ENCODE measurements around the gene GPRC5D.

DNA sequence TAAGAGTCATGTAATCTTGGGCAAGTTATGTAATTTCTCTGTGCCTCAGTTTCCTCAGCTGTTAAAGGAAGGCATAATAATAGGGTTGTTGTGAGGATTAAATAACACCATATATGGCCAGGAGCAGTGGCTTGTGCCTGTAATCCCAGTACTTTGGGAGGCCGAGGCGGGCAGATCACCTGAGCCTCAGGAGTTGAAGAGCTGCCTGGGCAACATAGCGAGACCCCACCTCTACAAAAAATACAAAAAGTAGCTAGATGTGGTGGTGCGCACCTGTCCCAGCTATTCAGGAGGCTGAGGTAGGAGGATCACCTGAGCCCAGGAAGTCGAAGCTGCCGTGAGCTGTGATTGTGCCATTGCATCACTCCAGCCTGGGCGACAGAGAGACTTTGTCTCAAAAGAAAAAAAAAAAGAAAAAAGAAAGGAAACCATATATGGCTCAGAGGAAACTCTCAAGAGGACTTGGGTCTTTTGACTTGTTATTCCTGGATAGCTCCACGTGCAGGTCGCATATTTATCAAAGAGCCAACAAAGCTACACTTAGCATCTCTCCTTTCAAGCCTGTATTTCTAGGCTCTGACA, 53.7 kb downstream of the GPRC5D start:
- TF ChIP-seq, protein P1, sequence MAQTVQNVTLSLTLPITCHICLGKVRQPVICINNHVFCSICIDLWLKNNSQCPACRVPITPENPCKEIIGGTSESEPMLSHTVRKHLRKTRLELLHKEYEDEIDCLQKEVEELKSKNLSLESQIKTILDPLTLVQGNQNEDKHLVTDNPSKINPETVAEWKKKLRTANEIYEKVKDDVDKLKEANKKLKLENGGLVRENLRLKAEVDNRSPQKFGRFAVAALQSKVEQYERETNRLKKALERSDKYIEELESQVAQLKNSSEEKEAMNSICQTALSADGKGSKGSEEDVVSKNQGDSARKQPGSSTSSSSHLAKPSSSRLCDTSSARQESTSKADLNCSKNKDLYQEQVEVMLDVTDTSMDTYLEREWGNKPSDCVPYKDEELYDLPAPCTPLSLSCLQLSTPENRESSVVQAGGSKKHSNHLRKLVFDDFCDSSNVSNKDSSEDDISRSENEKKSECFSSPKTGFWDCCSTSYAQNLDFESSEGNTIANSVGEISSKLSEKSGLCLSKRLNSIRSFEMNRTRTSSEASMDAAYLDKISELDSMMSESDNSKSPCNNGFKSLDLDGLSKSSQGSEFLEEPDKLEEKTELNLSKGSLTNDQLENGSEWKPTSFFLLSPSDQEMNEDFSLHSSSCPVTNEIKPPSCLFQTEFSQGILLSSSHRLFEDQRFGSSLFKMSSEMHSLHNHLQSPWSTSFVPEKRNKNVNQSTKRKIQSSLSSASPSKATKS (CRISPR knock-in tag; IDR thresholded peaks at IDR 0.05): no peak
- TF ChIP-seq LARP7 (IDR thresholded peaks at IDR 0.05) (no peak), POLR2A (conservative IDR thresholded peaks at IDR 0.05) (no peak), MXI1 (IDR thresholded peaks at IDR 0.05; ENCODE audit: low read depth, low read length) (no peak), TCF7L2 (IDR thresholded peaks at IDR 0.05; ENCODE audit: low read depth, low read length) (no peak), EP300 (IDR thresholded peaks at IDR 0.05; ENCODE audit: low read length) (no peak), NFRKB (IDR thresholded peaks at IDR 0.05; ENCODE audit: low read depth) (no peak), ZNF140 (CRISPR knock-in tag; IDR thresholded peaks at IDR 0.05) (no peak), CEBPB (tag; IDR thresholded peaks at IDR 0.05) (no peak), ZNF316 (IDR thresholded peaks at IDR 0.05) (no peak), FOXJ3 (CRISPR knock-in tag; IDR thresholded peaks at IDR 0.05) (no peak)
- TF ChIP-seq, protein P2, sequence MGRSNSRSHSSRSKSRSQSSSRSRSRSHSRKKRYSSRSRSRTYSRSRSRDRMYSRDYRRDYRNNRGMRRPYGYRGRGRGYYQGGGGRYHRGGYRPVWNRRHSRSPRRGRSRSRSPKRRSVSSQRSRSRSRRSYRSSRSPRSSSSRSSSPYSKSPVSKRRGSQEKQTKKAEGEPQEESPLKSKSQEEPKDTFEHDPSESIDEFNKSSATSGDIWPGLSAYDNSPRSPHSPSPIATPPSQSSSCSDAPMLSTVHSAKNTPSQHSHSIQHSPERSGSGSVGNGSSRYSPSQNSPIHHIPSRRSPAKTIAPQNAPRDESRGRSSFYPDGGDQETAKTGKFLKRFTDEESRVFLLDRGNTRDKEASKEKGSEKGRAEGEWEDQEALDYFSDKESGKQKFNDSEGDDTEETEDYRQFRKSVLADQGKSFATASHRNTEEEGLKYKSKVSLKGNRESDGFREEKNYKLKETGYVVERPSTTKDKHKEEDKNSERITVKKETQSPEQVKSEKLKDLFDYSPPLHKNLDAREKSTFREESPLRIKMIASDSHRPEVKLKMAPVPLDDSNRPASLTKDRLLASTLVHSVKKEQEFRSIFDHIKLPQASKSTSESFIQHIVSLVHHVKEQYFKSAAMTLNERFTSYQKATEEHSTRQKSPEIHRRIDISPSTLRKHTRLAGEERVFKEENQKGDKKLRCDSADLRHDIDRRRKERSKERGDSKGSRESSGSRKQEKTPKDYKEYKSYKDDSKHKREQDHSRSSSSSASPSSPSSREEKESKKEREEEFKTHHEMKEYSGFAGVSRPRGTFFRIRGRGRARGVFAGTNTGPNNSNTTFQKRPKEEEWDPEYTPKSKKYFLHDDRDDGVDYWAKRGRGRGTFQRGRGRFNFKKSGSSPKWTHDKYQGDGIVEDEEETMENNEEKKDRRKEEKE (IDR thresholded peaks at IDR 0.05; ENCODE audit: borderline replicate concordance in 1 of 2, control insufficient read depth in 1 of 2, low read depth in 2 of 2, low read length in 1 of 2): no peak
- TF ChIP-seq, protein P3, sequence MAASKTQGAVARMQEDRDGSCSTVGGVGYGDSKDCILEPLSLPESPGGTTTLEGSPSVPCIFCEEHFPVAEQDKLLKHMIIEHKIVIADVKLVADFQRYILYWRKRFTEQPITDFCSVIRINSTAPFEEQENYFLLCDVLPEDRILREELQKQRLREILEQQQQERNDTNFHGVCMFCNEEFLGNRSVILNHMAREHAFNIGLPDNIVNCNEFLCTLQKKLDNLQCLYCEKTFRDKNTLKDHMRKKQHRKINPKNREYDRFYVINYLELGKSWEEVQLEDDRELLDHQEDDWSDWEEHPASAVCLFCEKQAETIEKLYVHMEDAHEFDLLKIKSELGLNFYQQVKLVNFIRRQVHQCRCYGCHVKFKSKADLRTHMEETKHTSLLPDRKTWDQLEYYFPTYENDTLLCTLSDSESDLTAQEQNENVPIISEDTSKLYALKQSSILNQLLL (CRISPR knock-in tag; IDR thresholded peaks at IDR 0.05; ENCODE audit: borderline replicate concordance): no peak
- TF ChIP-seq, protein P4, sequence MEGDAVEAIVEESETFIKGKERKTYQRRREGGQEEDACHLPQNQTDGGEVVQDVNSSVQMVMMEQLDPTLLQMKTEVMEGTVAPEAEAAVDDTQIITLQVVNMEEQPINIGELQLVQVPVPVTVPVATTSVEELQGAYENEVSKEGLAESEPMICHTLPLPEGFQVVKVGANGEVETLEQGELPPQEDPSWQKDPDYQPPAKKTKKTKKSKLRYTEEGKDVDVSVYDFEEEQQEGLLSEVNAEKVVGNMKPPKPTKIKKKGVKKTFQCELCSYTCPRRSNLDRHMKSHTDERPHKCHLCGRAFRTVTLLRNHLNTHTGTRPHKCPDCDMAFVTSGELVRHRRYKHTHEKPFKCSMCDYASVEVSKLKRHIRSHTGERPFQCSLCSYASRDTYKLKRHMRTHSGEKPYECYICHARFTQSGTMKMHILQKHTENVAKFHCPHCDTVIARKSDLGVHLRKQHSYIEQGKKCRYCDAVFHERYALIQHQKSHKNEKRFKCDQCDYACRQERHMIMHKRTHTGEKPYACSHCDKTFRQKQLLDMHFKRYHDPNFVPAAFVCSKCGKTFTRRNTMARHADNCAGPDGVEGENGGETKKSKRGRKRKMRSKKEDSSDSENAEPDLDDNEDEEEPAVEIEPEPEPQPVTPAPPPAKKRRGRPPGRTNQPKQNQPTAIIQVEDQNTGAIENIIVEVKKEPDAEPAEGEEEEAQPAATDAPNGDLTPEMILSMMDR (IDR thresholded peaks at IDR 0.05 in 2 of 3, conservative IDR thresholded peaks at IDR 0.05 in 1 of 3; ENCODE audit: insufficient read depth in 2 of 3, low read depth in 1 of 3, low read length in 3 of 3): no peak
